Stimulated activated CD4-positive, alpha-beta T cell treated with anti-CD3 and anti-CD28 coated beads, Interleukin-4, amount 100 ng/mL, for 24 hours (primary cell): Measurements from ENCODE around the gene REXO5.
"Not testable (repeated sequence)": the region's sequence is repeated elsewhere in the genome, so short reads cannot be mapped to it uniquely, and the experiment has no call there.

ENCODE experiments used
- DNase-seq: peaks from one replicate; pipeline ENCODE4 v3.0.0-alpha.2; 2020

Gene REXO5

GRCh38 chr16:20850981-20851380 is 44.7 kb downstream of the REXO5 start:
- no peak for DNase-seq

DNA sequence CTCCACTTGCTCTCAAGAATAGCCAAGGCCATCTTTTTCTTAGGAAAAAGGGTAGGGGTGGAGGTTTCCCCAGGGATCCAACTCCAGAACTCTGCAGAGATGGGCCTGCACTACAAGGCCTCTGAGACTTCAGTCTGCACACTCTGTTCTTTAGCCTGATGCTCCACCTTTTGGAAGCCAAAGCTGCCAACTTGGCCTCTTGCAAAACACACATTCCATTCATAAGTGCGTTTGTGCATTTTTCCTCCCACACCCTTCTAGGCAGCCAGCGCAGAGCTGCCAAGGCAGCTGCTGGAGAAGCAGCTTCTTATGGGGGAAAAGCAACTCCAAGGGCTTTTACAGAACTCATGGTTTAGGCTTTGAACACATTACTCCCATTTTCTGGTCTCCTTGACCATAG is 45.3 kb downstream of the REXO5 start:
- DNase-seq: no peak

- DNase-seq: no peak
Measured at GRCh38 chr16:20853143-20853542, 46.8 kb downstream of the REXO5 start.

GRCh38 chr16:20853981-20854620 is 47.8 kb downstream of the REXO5 start:
- DNase-seq: no peak

DNA sequence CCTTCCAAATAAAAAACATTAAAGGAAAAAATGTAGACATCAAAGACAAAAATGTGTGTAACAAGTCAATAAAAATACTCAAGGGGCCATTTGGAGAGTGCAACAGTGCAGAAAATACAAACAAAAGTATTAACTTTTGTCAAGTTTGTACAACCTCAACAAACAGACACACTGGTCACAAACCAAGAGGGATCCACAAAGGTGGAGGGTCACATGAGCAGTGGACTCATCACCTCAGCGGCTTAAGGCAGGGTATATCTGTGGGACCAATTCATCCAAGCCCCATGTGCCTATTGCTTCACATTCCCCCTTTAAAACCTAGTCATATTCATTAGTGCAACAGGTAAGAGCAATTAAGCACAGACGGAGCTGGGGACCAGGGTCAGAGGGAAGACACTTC is 48.6 kb downstream of the REXO5 start:
- no peak for DNase-seq

GRCh38 chr16:20857281-20857680 is 51.0 kb downstream of the REXO5 start:
- no peak for DNase-seq

DNA sequence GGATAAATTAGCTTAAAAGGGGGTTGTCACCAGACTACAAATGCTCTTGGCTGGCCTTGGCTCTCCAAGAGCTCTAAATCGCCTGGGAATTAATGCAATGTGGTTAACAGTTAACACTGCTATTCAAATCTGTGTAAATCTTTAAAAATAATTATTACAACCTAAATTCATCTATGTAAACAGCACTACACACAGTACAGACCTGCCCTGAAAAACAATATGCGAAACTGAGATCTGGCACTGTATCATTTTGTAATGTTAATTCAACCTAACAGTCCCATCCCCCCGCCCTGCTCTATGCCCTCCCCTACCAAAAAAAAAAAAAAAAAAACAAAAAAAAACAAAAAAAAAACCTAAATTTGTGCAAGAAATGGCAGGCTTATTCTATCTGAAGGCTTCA is 52.9 kb downstream of the REXO5 start:
- DNase-seq: no peak

DNA sequence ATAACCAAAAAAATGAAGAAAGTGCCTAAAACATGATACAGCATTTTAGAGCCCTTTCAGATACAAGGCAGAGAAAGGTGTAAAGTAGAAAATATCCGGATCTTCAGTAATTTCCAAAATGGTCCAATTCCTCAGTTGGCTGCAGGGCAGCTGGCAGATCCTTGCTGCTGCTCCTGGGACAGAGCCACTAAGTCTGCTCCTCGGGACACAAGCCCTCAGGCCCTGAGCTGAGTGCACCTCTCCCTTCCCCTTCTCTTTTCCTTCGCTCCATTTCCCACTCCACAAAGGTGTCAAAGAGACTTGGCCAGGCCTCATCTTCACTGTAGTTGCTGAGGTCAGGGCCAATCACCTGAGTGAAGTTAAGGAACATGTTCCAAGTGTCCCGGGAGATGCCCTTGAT is 53.4 kb downstream of the REXO5 start:
- DNase-seq: no peak

GRCh38 chr16:20860361-20860760 is 54.0 kb downstream of the REXO5 start:
- no peak for DNase-seq

DNA sequence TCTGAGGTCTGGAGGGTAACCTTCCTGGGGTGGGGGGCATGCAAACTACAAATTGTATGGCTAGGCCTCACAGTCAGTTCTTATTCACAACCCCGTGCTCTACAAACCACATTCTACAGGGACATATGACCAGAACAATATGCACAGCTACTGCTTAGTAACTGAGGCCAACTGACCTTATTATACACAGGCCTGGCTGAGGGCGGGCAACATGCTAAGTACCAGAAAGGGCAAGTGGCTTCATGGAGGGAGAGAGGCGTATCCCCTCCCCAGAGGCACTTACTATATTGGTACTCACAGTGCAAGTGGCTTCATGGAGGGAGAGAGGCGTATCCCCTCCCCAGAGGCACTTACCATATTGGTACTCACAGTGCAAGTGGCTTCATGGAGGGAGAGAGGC is 54.7 kb downstream of the REXO5 start:
- not testable (repeated sequence) for DNase-seq

DNA sequence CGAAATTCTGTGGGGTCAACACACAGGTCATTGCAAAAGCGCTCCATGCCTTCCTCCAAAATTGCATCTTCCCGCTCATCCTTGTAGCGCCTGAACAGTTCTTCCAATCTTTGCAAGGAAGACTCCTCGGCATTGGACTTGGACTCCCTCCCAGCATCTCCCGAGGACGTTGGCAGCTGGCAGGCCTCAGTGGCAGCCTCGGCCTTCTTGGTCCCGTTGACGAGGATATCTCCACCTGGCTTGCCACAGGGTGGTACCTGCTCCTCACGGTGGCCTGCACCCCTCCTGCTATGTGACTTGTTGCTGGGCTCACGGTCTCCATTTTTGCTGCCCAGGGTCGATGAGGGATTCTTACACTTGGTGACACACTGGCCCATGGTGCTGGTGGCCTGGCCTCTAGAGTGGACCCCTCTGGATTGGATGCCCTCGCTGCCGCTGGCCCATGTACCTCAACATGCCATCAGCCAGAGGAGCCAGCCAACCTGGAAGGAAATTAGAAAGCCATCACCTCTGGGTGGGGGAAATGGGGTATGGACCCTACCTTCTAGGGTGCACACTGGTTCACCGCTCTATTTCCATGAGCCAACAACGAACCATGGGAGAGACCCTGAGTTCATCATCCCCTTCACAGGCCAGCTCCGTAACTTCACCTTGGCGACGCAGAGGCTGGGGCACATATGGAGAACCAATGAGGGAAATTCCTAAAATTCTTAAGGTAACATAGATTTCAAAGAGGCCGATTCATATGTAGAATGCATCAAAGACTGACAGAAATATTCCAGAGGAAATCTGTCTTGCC is 56.0 kb downstream of the REXO5 start:
- no peak for DNase-seq

- not testable (repeated sequence) for DNase-seq
Measured at GRCh38 chr16:20864376-20864775, 58.0 kb downstream of the REXO5 start.

- DNase-seq: no peak
Measured at GRCh38 chr16:20865420-20866131, 59.2 kb downstream of the REXO5 start.

GRCh38 chr16:20866145-20866772 is 59.9 kb downstream of the REXO5 start:
- DNase-seq: no peak

DNA sequence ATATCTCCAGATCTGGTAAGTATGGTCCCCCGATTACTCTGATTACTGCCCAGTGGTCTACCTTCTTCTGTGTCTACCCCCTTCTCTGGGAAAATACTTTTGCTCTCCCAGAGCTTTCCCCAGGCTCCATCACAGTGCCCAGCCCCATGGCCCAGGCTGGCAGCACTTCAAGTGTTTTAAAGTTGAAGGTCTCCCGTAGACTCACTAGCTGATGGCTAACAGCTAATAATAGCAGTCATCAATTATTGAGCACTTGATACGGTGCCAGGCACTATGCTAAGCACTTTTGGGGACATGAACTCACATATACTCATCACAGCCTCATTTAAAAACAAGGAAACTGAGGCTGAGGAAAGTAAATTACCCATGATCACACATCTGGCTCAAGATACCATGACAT is 60.5 kb downstream of the REXO5 start:
- no peak for DNase-seq

GRCh38 chr16:20867585-20867984 is 61.3 kb downstream of the REXO5 start:
- no peak for DNase-seq

- no peak for DNase-seq
Measured at GRCh38 chr16:20868890-20869289, 62.6 kb downstream of the REXO5 start.

DNA sequence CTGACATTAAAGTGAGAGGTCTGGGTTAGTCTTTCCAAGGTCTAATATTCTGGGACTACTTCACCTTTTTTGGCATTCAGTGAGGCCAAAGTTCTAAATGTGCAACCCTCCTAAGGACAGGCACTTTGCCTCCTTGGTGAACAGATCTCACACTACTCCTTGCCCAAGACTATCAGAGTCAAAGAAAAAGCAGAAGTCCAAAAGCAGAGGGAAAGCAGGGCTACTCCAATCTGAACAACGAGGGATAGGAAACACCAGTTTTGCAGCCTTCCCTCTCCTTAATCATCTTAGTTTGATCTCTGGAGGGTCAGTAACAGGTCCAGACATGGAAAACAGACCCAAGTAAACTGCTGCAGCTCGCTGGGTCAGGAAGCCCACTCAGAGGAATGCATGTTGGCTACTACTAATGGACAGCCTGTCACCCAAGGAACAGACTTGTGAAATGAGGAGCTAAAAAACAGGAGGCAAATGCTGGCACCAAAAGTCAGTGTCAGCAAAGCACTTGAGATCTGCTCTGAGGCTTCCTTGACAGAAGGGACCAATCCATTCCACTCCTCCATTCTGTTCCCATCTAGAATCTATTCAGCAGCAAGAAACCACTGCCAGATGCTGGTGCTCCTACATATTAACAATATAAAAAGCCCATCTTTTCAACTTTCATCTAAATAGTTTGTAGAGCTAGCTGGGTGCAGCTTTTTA is 63.9 kb downstream of the REXO5 start:
- no peak for DNase-seq

DNA sequence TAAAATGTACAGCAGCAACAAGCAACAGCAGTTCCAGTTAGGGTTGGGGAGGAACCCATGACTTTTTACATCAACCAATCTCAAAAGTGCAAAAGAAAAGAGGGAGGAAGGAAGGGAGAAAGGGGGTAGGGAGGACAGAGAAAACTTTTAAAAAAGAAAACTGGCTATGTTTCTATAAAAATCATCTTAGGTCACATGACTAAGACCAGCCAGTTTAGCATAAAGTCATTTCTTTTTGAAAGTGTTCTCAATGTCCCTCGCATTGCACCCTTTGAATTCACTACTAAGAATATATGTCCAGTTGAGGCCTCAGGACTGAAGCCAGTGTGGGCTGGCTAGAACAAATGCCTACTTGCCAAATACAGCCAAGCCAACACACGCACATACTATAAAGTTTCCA is 64.9 kb downstream of the REXO5 start:
- DNase-seq: no peak

DNA sequence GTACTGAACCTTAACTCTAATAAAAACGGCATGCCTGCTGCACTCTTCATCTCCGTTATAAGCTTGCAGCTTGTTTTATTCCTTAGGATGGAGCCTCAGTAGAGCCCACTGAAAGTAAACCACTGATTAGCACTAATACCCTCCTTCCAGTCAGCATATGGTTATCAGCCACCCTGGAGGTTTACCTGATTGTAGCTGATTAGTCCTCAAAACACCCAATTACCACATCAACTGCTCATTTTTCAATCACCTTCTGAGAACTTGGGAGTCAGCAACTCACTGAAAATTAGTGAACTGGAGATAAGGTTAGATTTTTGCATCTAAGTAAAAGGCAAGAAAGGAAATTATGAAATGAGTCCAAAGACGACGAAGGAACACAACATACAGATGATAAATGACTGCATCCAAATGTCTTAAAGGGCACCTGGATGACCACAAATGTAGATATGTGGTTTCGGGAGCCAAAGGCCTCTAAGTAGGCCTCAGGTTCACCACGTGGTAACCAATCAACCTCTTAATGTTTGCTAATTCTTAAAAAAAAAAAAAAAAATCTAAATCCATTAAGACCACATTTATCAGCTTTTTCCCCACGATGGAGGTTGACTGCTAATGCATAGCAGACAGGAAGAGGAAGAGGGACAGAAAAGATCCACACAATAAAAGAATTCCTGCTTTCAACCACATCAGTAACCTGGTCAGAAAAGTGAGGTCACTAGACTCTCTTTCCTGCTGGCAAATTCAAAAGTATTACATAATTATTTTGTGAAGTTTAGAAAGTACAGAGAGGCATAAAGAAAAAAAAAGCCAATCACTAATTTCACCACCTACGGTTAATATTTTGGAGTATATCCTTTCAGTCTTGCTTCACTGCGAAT is 65.9 kb downstream of the REXO5 start:
- no peak for DNase-seq

- DNase-seq: no peak
Measured at GRCh38 chr16:20873331-20873730, 67.0 kb downstream of the REXO5 start.

DNA sequence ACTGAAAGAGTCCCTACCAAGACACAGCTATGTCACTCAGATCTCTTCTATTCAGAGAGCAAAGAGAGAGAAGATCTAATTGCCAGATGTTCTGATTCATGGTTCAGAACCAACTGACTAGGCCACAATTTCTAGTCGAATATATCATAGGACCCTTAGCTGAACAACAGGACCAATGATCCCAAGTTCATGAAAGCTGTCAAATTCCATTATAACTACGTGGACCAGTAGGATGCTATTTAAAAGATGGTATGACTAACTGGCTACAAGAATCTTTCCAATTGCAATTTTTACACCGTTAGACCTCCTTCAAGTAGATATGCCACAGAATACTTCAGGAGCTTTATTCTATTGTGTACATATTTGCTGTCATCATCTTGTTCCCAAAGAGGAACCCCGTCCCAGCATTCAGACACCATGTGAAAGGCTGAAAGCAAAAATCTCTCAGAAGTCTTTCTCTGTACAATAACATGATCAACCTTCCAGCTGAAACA is 67.8 kb downstream of the REXO5 start:
- DNase-seq: no peak
